Keratinocyte (primary cell): ENCODE measurements around the gene CLEC16A. TPM values are rescaled to one million over a fixed set of nuclear protein-coding genes. Genes with fewer than 3 reads are reported as not detected.

Experiments
- DNase-seq: peaks from one replicate; pipeline ENCODE4 v3.0.0-alpha.2; 2011; ENCODE audit warnings: low read depth, missing footprints, low spot score
- FAIRE-seq: peaks from 2 replicates; lab custom pipeline; 2011; peaks lifted over from hg19 to GRCh38; lab: Jason Lieb, UNC
- H2AFZ ChIP-seq: 2 replicates; pipeline ENCODE4 v1.6.0; 2012; ENCODE audit warnings: low read length, control low read depth, inconsistent platforms; ENCODE audit not compliant: control insufficient read depth
- H3K27ac ChIP-seq: 2 replicates; pipeline ENCODE4 v1.5.1; 2011; ENCODE audit warnings: low read length; ENCODE audit not compliant: control insufficient read depth, insufficient read depth
- H3K27me3 ChIP-seq: 3 replicates; pipeline ENCODE4 v1.6.0; 2011; ENCODE audit warnings: low read length; ENCODE audit not compliant: control insufficient read depth, insufficient read depth; ENCODE audit errors: extremely low read depth
- H3K36me3 ChIP-seq, 2 experiments: 2 replicates in 1 of 2; 3 replicates in 1 of 2; pipeline ENCODE4 v1.5.1; 2011; ENCODE audit warnings: low read length in 2 of 2, mild to moderate bottlenecking in 1 of 2; ENCODE audit not compliant: control insufficient read depth in 2 of 2, insufficient read depth in 2 of 2; ENCODE audit errors: extremely low read depth in 1 of 2
- H3K4me1 ChIP-seq: 3 replicates; pipeline ENCODE4 v1.5.1; 2011; ENCODE audit warnings: low read length; ENCODE audit not compliant: control insufficient read depth, insufficient read depth; ENCODE audit errors: extremely low read depth
- H3K4me2 ChIP-seq: 3 replicates; pipeline ENCODE4 v1.6.0; 2011; ENCODE audit warnings: low read depth, low read length; ENCODE audit not compliant: control insufficient read depth, insufficient read depth; ENCODE audit errors: extremely low read depth
- H3K4me3 ChIP-seq, 3 experiments: fragments of 200-600 bp in 1 of 3; sonication (generic) in 1 of 3; 2 replicates in 2 of 3; 3 replicates in 1 of 3; pipeline ENCODE4 v1.5.1; 2011 to 2016; ENCODE audit warnings: low read length in 3 of 3, mild to moderate bottlenecking in 3 of 3, control low read depth in 2 of 3, inconsistent platforms in 1 of 3, low read depth in 1 of 3, mixed read lengths in 1 of 3, mixed run types in 1 of 3, moderate library complexity in 1 of 3; ENCODE audit not compliant: control insufficient read depth in 2 of 3, insufficient read depth in 2 of 3; ENCODE audit errors: extremely low read depth in 1 of 3
- H3K79me2 ChIP-seq: 2 replicates; pipeline ENCODE4 v1.6.0; 2012; ENCODE audit warnings: low read length; ENCODE audit not compliant: control insufficient read depth, insufficient read depth
- H3K9ac ChIP-seq: 3 replicates; pipeline ENCODE4 v1.6.0; 2011; ENCODE audit warnings: low read length; ENCODE audit not compliant: control insufficient read depth, insufficient read depth; ENCODE audit errors: extremely low read depth
- H3K9me1 ChIP-seq: 3 replicates; pipeline ENCODE4 v1.6.0; 2011; ENCODE audit warnings: low read length; ENCODE audit not compliant: control insufficient read depth, insufficient read depth; ENCODE audit errors: extremely low read depth
- H3K9me3 ChIP-seq: 2 replicates; pipeline ENCODE4 v1.5.1; 2012; ENCODE audit warnings: low read depth, low read length; ENCODE audit not compliant: control insufficient read depth
- H4K20me1 ChIP-seq: 3 replicates; pipeline ENCODE4 v1.6.0; 2011; ENCODE audit warnings: low read length; ENCODE audit not compliant: control insufficient read depth, insufficient read depth; ENCODE audit errors: extremely low read depth
- CTCF ChIP-seq, 3 experiments: IDR thresholded peaks in 1 of 3; conservative IDR thresholded peaks in 1 of 3; optimal IDR thresholded peaks in 1 of 3; 2 replicates in 2 of 3; 3 replicates in 1 of 3; pipeline versions ENCODE3 to v1.5.1; 2011; ENCODE audit warnings: low read length in 3 of 3, mild to moderate bottlenecking in 3 of 3, moderate library complexity in 2 of 3, control low read depth in 1 of 3, inconsistent platforms in 1 of 3; ENCODE audit not compliant: insufficient read depth in 2 of 3; ENCODE audit errors: extremely low read depth in 1 of 3
- EZH2 ChIP-seq: IDR thresholded peaks from one replicate; pipeline ENCODE4 v1.6.1; 2012; ENCODE audit warnings: inconsistent platforms, mild to moderate bottlenecking, low read length, moderate library complexity
- dilution Hi-C: fragments of 300-500 bp; cut with MboI; formaldehyde crosslinking; loops from one replicate; pipeline ENCODE4 v1.7.0; 2020; ENCODE audit warnings: low sequenced_read_pairs; ENCODE audit not compliant: extremely low pct_ligation_motif_present
- polyA plus RNA-seq, 5 experiments: library from polyadenylated mRNA; depleted of rRNA in 3 of 5; stranded (reverse) in 3 of 5; stranded (forward) in 1 of 5; unstranded in 1 of 5; fragments of >200 nt; gene quantifications; 1 replicate in 1 of 5; 2 replicates in 3 of 5; 3 replicates in 1 of 5; pipeline versions ENCODE4 v1.2.1 to v1.2.3, GENCODE V29; 2011 to 2012; ENCODE audit warnings: missing spikeins in 2 of 5, low read depth in 1 of 5, low replicate concordance in 1 of 5

CLEC16A gene
- polyA plus RNA-seq, 1 donor (not counting 4 experiments of a cell fraction or from before 2014, with no cell fraction given): 9.5 TPM

- Histone ChIP-seq H3K36me3 (peaks cover 1 to 4% of the 10 kb centered on the region in 2 experiments), H3K9me3 (no peaks in the 10 kb centered on the region), H3K4me3 (no peak overlapping the region), H3K9ac (no peak overlapping the region), H3K9me1 (no peaks in the 10 kb centered on the region), H3K79me2 (no peaks in the 10 kb centered on the region), H3K27ac (no peak overlapping the region), H3K4me2 (no peak overlapping the region), H2AFZ (no peak overlapping the region), H4K20me1 (no peaks in the 10 kb centered on the region), H3K27me3 (no peaks in the 10 kb centered on the region), H3K4me1 (no peaks in the 10 kb centered on the region)
- no peak for TF ChIP-seq EZH2
- TF ChIP-seq CTCF (optimal IDR thresholded peaks at IDR 0.05 in 1 of 3, IDR thresholded peaks at IDR 0.05 in 1 of 3, conservative IDR thresholded peaks at IDR 0.05 in 1 of 3; ENCODE audit: extremely low read depth in 1 of 3, insufficient read depth in 2 of 3, low read length in 3 of 3): no peak
- dilution Hi-C loops: no loop called here
- no peak for DNase-seq
- no peak for FAIRE-seq
Measured at GRCh38 chr16:11173426-11173825, 229.1 kb downstream of the CLEC16A start.

- Histone ChIP-seq H3K27ac (no peak overlapping the region), H3K4me3 (no peak overlapping the region), H3K27me3 (no peaks in the 10 kb centered on the region), H3K36me3 (peaks cover 0 to 4% of the 10 kb centered on the region in 2 experiments), H3K9me1 (no peaks in the 10 kb centered on the region), H3K4me2 (no peak overlapping the region), H3K4me1 (no peaks in the 10 kb centered on the region), H3K79me2 (no peaks in the 10 kb centered on the region), H2AFZ (no peak overlapping the region), H3K9ac (no peak overlapping the region), H3K9me3 (no peaks in the 10 kb centered on the region), H4K20me1 (no peaks in the 10 kb centered on the region)
- TF ChIP-seq EZH2 (no peak), CTCF (optimal IDR thresholded peaks at IDR 0.05 in 1 of 3, IDR thresholded peaks at IDR 0.05 in 1 of 3, conservative IDR thresholded peaks at IDR 0.05 in 1 of 3; ENCODE audit: extremely low read depth in 1 of 3, insufficient read depth in 2 of 3, low read length in 3 of 3) (no peak)
- dilution Hi-C loops: no loop called here
- FAIRE-seq: no peak
- DNase-seq: no peak
Measured at GRCh38 chr16:11174141-11174540, 229.8 kb downstream of the CLEC16A start.
